ENCODE measurements around the gene THSD1.
A peak's percentile ranks its signal among the peaks of the same experiment; 100 is the strongest.

The THSD1 gene, protein sequence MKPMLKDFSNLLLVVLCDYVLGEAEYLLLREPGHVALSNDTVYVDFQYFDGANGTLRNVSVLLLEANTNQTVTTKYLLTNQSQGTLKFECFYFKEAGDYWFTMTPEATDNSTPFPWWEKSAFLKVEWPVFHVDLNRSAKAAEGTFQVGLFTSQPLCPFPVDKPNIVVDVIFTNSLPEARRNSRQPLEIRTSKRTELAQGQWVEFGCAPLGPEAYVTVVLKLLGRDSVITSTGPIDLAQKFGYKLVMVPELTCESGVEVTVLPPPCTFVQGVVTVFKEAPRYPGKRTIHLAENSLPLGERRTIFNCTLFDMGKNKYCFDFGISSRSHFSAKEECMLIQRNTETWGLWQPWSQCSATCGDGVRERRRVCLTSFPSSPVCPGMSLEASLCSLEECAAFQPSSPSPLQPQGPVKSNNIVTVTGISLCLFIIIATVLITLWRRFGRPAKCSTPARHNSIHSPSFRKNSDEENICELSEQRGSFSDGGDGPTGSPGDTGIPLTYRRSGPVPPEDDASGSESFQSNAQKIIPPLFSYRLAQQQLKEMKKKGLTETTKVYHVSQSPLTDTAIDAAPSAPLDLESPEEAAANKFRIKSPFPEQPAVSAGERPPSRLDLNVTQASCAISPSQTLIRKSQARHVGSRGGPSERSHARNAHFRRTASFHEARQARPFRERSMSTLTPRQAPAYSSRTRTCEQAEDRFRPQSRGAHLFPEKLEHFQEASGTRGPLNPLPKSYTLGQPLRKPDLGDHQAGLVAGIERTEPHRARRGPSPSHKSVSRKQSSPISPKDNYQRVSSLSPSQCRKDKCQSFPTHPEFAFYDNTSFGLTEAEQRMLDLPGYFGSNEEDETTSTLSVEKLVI

GRCh38 chr13:52405767-52406494 lies at the start of gene THSD1:
TSS of gene THSD1 (minus strand) at chr13:52406172. CDS start at chr13:52402600, 3,572 bp downstream.
- H3K27ac ChIP-seq (ENCODE audit: low read depth, low read length) = no peak within 1 kb of the TSS
- H3K4me3 ChIP-seq (ENCODE audit: low read depth, low read length) = peak within 1 kb of the TSS; percentile 70
- no peaks in the 10 kb centered on the region for H3K9me3 ChIP-seq (ENCODE audit: control insufficient read depth, insufficient read depth, low read depth, low read length)
- peaks cover 35% of the 10 kb centered on the region for H3K27me3 ChIP-seq (ENCODE audit: control insufficient read depth, insufficient read depth, low read length)
- H3K9ac ChIP-seq (ENCODE audit: low read length) = peak within 1 kb of the TSS; percentile 40
- no peaks in the 10 kb centered on the region for H3K36me3 ChIP-seq (ENCODE audit: control insufficient read depth, insufficient read depth, low read length)
- no peaks in the 10 kb centered on the region for H3K4me1 ChIP-seq (ENCODE audit: control insufficient read depth, insufficient read depth, low read length)

DNA sequence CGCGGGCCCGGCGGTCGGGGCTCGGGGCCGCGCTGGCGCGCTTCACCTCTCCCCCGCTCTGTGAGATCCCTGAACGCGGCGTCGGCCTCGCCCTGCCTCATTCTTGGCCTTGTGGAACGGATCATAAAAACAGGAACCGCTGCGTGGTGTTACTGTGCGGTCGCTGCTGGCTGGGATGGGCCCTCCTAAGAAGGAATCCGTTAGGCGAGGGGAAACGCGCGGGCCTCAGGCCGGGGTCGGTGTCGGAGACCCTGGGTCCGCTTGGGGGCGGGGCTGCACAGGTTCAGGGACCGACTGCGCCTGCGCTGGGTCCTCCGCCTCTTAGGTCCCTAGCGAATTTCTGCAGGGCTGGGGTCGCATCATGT lies 49.7 kb upstream of the THSD1 start:
- Histone ChIP-seq H3K27ac (ENCODE audit: low read depth, low read length) (peak overlapping the region; percentile 63; the same call in 1 of the 2 replicates), H3K4me3 (ENCODE audit: low read depth, low read length) (peak overlapping the region; percentile 69), H3K27me3 (ENCODE audit: control insufficient read depth, insufficient read depth, low read length) (no peaks in the 10 kb centered on the region), H3K9me3 (ENCODE audit: control insufficient read depth, insufficient read depth, low read depth, low read length) (no peaks in the 10 kb centered on the region), H3K9ac (ENCODE audit: low read length) (peak overlapping the region; percentile 93), H3K36me3 (ENCODE audit: control insufficient read depth, insufficient read depth, low read length) (peaks cover 34% of the 10 kb centered on the region), H3K4me1 (ENCODE audit: control insufficient read depth, insufficient read depth, low read length) (peaks cover 4% of the 10 kb centered on the region; the same call in 1 of the 2 replicates)

DNA sequence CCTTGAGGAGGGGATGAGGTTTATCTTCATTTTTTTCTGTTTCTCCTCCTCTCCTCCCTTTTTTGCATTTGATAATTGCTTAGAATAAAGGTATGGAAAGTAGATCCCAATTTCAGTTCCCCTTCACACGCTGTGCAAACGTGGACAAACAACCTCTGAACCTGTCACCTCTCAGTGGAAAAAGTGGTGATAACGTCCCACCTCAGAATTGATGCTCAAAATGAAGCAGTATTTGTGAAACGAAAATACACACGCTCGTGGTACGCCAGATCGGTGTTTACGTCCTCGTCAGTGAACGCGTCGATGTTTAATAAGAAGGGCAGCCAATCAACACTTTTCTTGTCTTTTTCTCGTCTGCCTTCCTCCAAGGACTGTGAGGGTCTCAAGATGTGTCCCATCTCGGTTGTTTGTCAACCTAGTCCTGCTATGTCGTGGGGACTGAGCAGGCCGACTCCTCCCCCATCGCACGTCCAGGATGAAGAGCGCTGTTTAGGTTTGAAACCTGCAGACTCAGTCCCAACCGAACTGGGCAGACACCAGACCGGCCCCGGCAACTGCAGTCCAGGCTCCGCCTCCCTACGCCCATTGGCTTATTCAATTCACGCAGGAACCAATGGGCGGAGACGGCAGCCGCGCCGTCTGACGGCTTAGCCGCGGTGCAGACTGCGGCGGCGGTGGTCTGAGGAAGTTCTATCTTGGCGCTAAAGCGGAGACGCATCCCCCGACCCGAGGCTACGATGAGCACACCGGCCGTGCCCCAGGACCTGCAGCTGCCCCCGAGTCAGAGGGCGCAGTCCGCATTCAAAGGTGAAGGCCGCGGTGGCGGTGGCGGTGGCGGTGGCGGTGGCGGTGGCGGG lies 49.1 kb upstream of the THSD1 start, which contains the start of gene CKAP2:
CKAP2 (plus strand) TSS at position 659 of the 857 bp plus-strand sequence; CDS start at position 738, 79 bp downstream.
- Histone ChIP-seq H3K27me3 (ENCODE audit: control insufficient read depth, insufficient read depth, low read length) (no peaks in the 10 kb centered on the region), H3K9me3 (ENCODE audit: control insufficient read depth, insufficient read depth, low read depth, low read length) (no peaks in the 10 kb centered on the region), H3K9ac (ENCODE audit: low read length) (peak within 1 kb of the TSS; percentile 93), H3K27ac (ENCODE audit: low read depth, low read length) (peak within 1 kb of the TSS; percentile 63; the same call in 1 of the 2 replicates), H3K36me3 (ENCODE audit: control insufficient read depth, insufficient read depth, low read length) (peaks cover 30% of the 10 kb centered on the region), H3K4me1 (ENCODE audit: control insufficient read depth, insufficient read depth, low read length) (peaks cover 4% of the 10 kb centered on the region; the same call in 1 of the 2 replicates), H3K4me3 (ENCODE audit: low read depth, low read length) (peak within 1 kb of the TSS; percentile 69)

GRCh38 chr13:52454459-52454819 lies 48.5 kb upstream of the THSD1 start:
- Histone ChIP-seq H3K27me3 (ENCODE audit: control insufficient read depth, insufficient read depth, low read length) (no peaks in the 10 kb centered on the region), H3K27ac (ENCODE audit: low read depth, low read length) (no peak overlapping the region), H3K9ac (ENCODE audit: low read length) (peak overlapping the region; percentile 93), H3K36me3 (ENCODE audit: control insufficient read depth, insufficient read depth, low read length) (peaks cover 25% of the 10 kb centered on the region), H3K9me3 (ENCODE audit: control insufficient read depth, insufficient read depth, low read depth, low read length) (no peaks in the 10 kb centered on the region), H3K4me1 (ENCODE audit: control insufficient read depth, insufficient read depth, low read length) (peaks cover 4% of the 10 kb centered on the region; the same call in 1 of the 2 replicates), H3K4me3 (ENCODE audit: low read depth, low read length) (peak overlapping the region; percentile 69)

DNA sequence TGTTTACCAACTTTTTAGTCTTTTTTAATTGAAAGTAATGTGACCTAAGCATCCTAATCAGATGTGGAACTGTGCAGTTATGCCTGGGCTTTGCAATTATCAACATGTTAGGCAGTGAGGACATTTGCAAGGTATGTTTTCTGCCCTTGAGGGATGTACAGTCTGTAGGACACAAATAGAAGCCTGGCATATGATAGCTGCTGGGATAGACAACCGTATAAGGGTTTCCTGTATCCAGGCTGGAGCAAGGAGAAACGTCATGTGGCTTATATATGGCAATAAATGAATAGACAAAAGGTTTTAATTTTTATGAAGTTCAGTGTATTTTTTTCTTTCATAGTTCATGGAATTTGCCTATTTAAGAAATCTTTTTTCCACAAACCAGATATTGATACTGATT lies 46.5 kb upstream of the THSD1 start:
- Histone ChIP-seq H3K27me3 (ENCODE audit: control insufficient read depth, insufficient read depth, low read length) (no peaks in the 10 kb centered on the region), H3K4me3 (ENCODE audit: low read depth, low read length) (no peak overlapping the region), H3K4me1 (ENCODE audit: control insufficient read depth, insufficient read depth, low read length) (peaks cover 4% of the 10 kb centered on the region; the same call in 1 of the 2 replicates), H3K27ac (ENCODE audit: low read depth, low read length) (no peak overlapping the region), H3K9me3 (ENCODE audit: control insufficient read depth, insufficient read depth, low read depth, low read length) (no peaks in the 10 kb centered on the region), H3K9ac (ENCODE audit: low read length) (no peak overlapping the region), H3K36me3 (ENCODE audit: control insufficient read depth, insufficient read depth, low read length) (peaks cover 10% of the 10 kb centered on the region)

GRCh38 chr13:52451135-52451804 lies 45.3 kb upstream of the THSD1 start:
- Histone ChIP-seq H3K4me3 (ENCODE audit: low read depth, low read length) (peak overlapping the region; percentile 78; the same call in 1 of the 2 replicates), H3K9ac (ENCODE audit: low read length) (no peak overlapping the region)

DNA sequence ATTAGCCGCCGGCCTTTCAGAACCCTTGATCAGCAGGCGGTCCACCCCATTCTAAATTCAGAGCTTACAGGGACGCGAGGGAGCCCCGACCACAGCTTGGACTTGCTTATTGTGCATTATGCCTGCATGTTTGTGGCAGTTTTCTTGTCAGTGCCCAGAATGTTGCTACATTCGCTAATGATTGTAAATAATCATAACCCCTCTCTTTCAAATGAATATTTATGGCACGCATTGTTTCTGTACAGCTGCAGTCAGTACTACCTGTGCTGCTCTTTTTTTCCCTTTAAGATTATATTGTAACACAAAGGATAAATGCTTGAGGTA lies 44.8 kb upstream of the THSD1 start:
- H3K9ac ChIP-seq (ENCODE audit: low read length) = no peak overlapping the region
- H3K27me3 ChIP-seq (ENCODE audit: control insufficient read depth, insufficient read depth, low read length) = no peaks in the 10 kb centered on the region
- peaks cover 4% of the 10 kb centered on the region; the same call in 1 of the 2 replicates for H3K4me1 ChIP-seq (ENCODE audit: control insufficient read depth, insufficient read depth, low read length)
- H3K9me3 ChIP-seq (ENCODE audit: control insufficient read depth, insufficient read depth, low read depth, low read length) = no peaks in the 10 kb centered on the region
- H3K36me3 ChIP-seq (ENCODE audit: control insufficient read depth, insufficient read depth, low read length) = no peaks in the 10 kb centered on the region
- peak overlapping the region; percentile 78 for H3K4me3 ChIP-seq (ENCODE audit: low read depth, low read length)
- H3K27ac ChIP-seq (ENCODE audit: low read depth, low read length) = no peak overlapping the region

More at GRCh38 chr13:52451135-52451804, 45.3 kb upstream of the THSD1 start:
- H3K4me1 ChIP-seq (ENCODE audit: control insufficient read depth, insufficient read depth, low read length) = peaks cover 4% of the 10 kb centered on the region; the same call in 1 of the 2 replicates
- no peak overlapping the region for H3K27ac ChIP-seq (ENCODE audit: low read depth, low read length)
- no peaks in the 10 kb centered on the region for H3K9me3 ChIP-seq (ENCODE audit: control insufficient read depth, insufficient read depth, low read depth, low read length)
- H3K36me3 ChIP-seq (ENCODE audit: control insufficient read depth, insufficient read depth, low read length) = no peaks in the 10 kb centered on the region
- H3K27me3 ChIP-seq (ENCODE audit: control insufficient read depth, insufficient read depth, low read length) = no peaks in the 10 kb centered on the region

- H3K9ac ChIP-seq (ENCODE audit: low read length) = peak within 1 kb of the TSS; percentile 99
- no peaks in the 10 kb centered on the region for H3K27me3 ChIP-seq (ENCODE audit: control insufficient read depth, insufficient read depth, low read length)
- H3K4me3 ChIP-seq (ENCODE audit: low read depth, low read length) = peak within 1 kb of the TSS; percentile 78
- H3K27ac ChIP-seq (ENCODE audit: low read depth, low read length) = peak within 1 kb of the TSS; percentile 82
- H3K9me3 ChIP-seq (ENCODE audit: control insufficient read depth, insufficient read depth, low read depth, low read length) = no peaks in the 10 kb centered on the region
- H3K36me3 ChIP-seq (ENCODE audit: control insufficient read depth, insufficient read depth, low read length) = no peaks in the 10 kb centered on the region
- peaks cover 4% of the 10 kb centered on the region; the same call in 1 of the 2 replicates for H3K4me1 ChIP-seq (ENCODE audit: control insufficient read depth, insufficient read depth, low read length)
These were observed 44.2 kb upstream of the THSD1 start, which contains the start of gene VPS36 for GRCh38 chr13:52450012-52450792. TSS of gene VPS36 (minus strand) at chr13:52450634. CDS start at chr13:52450594, 40 bp downstream.

DNA sequence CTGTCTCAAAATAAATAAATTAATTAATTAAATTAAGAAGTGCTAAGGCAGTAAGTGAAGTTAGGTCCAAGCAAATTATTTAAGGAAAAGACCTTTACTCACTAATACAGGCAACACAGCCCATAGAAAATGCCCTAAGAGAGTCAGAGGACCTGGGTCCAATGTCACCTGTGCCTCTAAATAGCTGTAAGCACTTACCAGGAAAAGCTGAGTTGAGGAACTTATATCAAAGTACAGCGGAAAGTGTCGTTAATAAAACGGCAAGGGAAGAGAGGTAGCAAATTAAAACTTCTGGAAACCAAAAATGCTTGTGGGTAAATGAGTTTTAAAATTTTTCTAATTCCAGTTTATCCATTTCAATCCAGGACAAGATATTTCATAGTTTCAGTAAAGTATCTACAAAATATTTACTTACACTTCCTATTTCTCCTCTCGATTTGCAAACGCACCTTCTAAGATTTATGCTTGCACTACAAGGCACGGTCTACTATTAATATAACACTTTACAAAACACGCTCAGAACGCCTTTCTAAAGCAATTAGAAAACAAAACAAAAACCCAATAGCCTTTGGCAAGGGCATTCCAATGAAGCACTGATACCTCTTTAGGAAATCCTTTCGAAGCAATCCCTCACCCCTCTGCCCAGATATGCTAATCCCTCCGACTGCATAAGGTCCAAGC lies 43.5 kb upstream of the THSD1 start:
- Histone ChIP-seq H3K27me3 (ENCODE audit: control insufficient read depth, insufficient read depth, low read length) (no peaks in the 10 kb centered on the region), H3K4me3 (ENCODE audit: low read depth, low read length) (peak overlapping the region; percentile 78), H3K9me3 (ENCODE audit: control insufficient read depth, insufficient read depth, low read depth, low read length) (no peaks in the 10 kb centered on the region), H3K36me3 (ENCODE audit: control insufficient read depth, insufficient read depth, low read length) (peaks cover 3% of the 10 kb centered on the region; the same call in 1 of the 2 replicates), H3K4me1 (ENCODE audit: control insufficient read depth, insufficient read depth, low read length) (peaks cover 3% of the 10 kb centered on the region; the same call in 1 of the 2 replicates), H3K27ac (ENCODE audit: low read depth, low read length) (peak overlapping the region; percentile 82; the same call in 1 of the 2 replicates), H3K9ac (ENCODE audit: low read length) (peak overlapping the region; percentile 99)

Measured in HUES6 (cell line).